IMR-90 (cell line): ENCODE results near the gene ARHGEF6. TPM values are rescaled to one million over a fixed set of nuclear protein-coding genes. Genes with fewer than 3 reads are reported as not detected.

Experiments used
- ATAC-seq: fragments of 200-7000 bp; cut with Tn5 transposase; 2 replicates; pipeline ENCODE4 v1.9.1; 2020; ENCODE audit warnings: low read depth, mild to moderate bottlenecking, moderate library complexity
- BruUV-seq: library from RNA; stranded (reverse); fragments of 400-500 nt; replicated peaks from 2 replicates; lab custom pipeline; 2021; lab: Mats Ljungman, UMichigan
- CTCF ChIA-PET: fragments of 300-600 bp; formaldehyde crosslinking; extraction: SDS; loops from one replicate; lab custom pipeline; 2021; ENCODE audit warnings: antibody characterized with exemption; lab: Yijun Ruan, JAX
- POLR2A ChIA-PET: fragments of 300-600 bp; sonication (Branson Sonifier 250); formaldehyde crosslinking; loops from one replicate; lab custom pipeline; 2022; ENCODE audit warnings: antibody characterized with exemption; ENCODE audit not compliant: unreplicated experiment; lab: Charles Lee
- DNase-seq: peaks from one replicate; pipeline ENCODE4 v3.0.0; 2013
- H2AFZ ChIP-seq: replicated peaks from 2 replicates; pipeline ENCODE3; 2013; ENCODE audit warnings: low read length, mild to moderate bottlenecking; ENCODE audit not compliant: poor library complexity
- H2AK5ac ChIP-seq: 2 replicates; pipeline ENCODE4 v1.6.1; 2013; ENCODE audit warnings: low read depth, low read length, inconsistent platforms
- H2AK9ac ChIP-seq: replicated peaks from 2 replicates; pipeline ENCODE3; 2013; ENCODE audit warnings: mild to moderate bottlenecking, low read depth, low read length, moderate library complexity; ENCODE audit not compliant: poor library complexity
- H2BK120ac ChIP-seq: 2 replicates; pipeline ENCODE4 v1.6.1; 2013; ENCODE audit warnings: low read depth, low read length, inconsistent platforms
- H2BK15ac ChIP-seq: 3 replicates; pipeline ENCODE4 v1.6.1; 2013; ENCODE audit warnings: low read depth, low read length, inconsistent platforms
- H2BK20ac ChIP-seq: 2 replicates; pipeline ENCODE4 v1.6.1; 2013; ENCODE audit warnings: low read depth, mild to moderate bottlenecking, inconsistent platforms, low read length, moderate library complexity
- H2BK5ac ChIP-seq: 2 replicates; pipeline ENCODE4 v1.6.1; 2013; ENCODE audit warnings: mild to moderate bottlenecking, low read depth, low read length, inconsistent platforms; ENCODE audit not compliant: poor library complexity, severe bottlenecking
- H3K14ac ChIP-seq: replicated peaks from 2 replicates; pipeline ENCODE4 v1.6.1; 2013; ENCODE audit warnings: low read depth, low read length, inconsistent platforms
- H3K18ac ChIP-seq: 2 replicates; pipeline ENCODE4 v1.6.1; 2013; ENCODE audit warnings: low read depth, low read length, control low read depth
- H3K23ac ChIP-seq: 2 replicates; pipeline ENCODE4 v1.6.1; 2013; ENCODE audit warnings: low read depth, low read length, inconsistent platforms
- H3K27ac ChIP-seq: 2 replicates; pipeline ENCODE4 v1.5.1; 2013; ENCODE audit warnings: mild to moderate bottlenecking, control low read depth, low read length; ENCODE audit not compliant: insufficient read depth
- H3K27me3 ChIP-seq: 2 replicates; pipeline ENCODE4 v1.6.1; 2013; ENCODE audit warnings: low read length; ENCODE audit not compliant: control insufficient read depth, insufficient read depth
- H3K36me3 ChIP-seq: 2 replicates; pipeline ENCODE4 v1.6.1; 2013; ENCODE audit warnings: low read length, mixed read lengths; ENCODE audit not compliant: control insufficient read depth, insufficient read depth
- H3K4ac ChIP-seq: 2 replicates; pipeline ENCODE4 v1.6.1; 2013; ENCODE audit warnings: low read depth, low read length, inconsistent platforms
- H3K4me1 ChIP-seq: 2 replicates; pipeline ENCODE4 v1.6.1; 2013; ENCODE audit warnings: low read length, mixed read lengths; ENCODE audit not compliant: control insufficient read depth, insufficient read depth
- H3K4me2 ChIP-seq: 2 replicates; pipeline ENCODE4 v1.6.1; 2013; ENCODE audit warnings: low read depth, mild to moderate bottlenecking, control low read depth, low read length, moderate library complexity
- H3K4me3 ChIP-seq: 2 replicates; pipeline ENCODE4 v1.5.1; 2013; ENCODE audit warnings: low read depth, mild to moderate bottlenecking, control low read depth, low read length, moderate library complexity; ENCODE audit not compliant: insufficient read depth
- H3K56ac ChIP-seq: 2 replicates; pipeline ENCODE4 v1.6.1; 2013; ENCODE audit warnings: low read length, inconsistent platforms; ENCODE audit not compliant: insufficient read depth; ENCODE audit errors: extremely low read depth
- H3K79me1 ChIP-seq, 2 experiments: 2 replicates each; pipeline ENCODE4 v1.6.1; 2013; ENCODE audit warnings: low read length in 2 of 2, inconsistent platforms in 1 of 2, low read depth in 1 of 2
- H3K9ac ChIP-seq: 2 replicates; pipeline ENCODE4 v1.6.1; 2013; ENCODE audit warnings: low read depth, low read length, control low read depth
- H3K9me1 ChIP-seq: 2 replicates; pipeline ENCODE4 v1.6.1; 2013; ENCODE audit warnings: low read length, inconsistent platforms; ENCODE audit not compliant: insufficient read depth
- H3K9me3 ChIP-seq: 2 replicates; pipeline ENCODE4 v1.6.1; 2013; ENCODE audit warnings: low read length; ENCODE audit not compliant: control insufficient read depth, insufficient read depth
- H4K20me1 ChIP-seq: 2 replicates; pipeline ENCODE4 v1.6.1; 2013; ENCODE audit warnings: low read length, inconsistent platforms; ENCODE audit not compliant: insufficient read depth
- H4K5ac ChIP-seq: 2 replicates; pipeline ENCODE4 v1.6.1; 2013; ENCODE audit warnings: mild to moderate bottlenecking, low read depth, low read length, control low read depth
- H4K8ac ChIP-seq, 2 experiments: 2 replicates each; pipeline ENCODE4 v1.6.1; 2013; ENCODE audit warnings: low read depth in 2 of 2, low read length in 2 of 2, control low read depth in 1 of 2, inconsistent platforms in 1 of 2
- H4K91ac ChIP-seq: 2 replicates; pipeline ENCODE4 v1.6.1; 2013; ENCODE audit warnings: low read depth, low read length, inconsistent platforms; ENCODE audit not compliant: insufficient read depth
- CEBPB ChIP-seq: IDR thresholded peaks from 2 replicates; pipeline ENCODE4 v1.6.1; 2012; ENCODE audit warnings: low read depth, low read length, improper control_type of control experiment
- WGBS, 2 experiments: methylation state at CpG; one replicate each; pipeline versions ENCODE4 v1.1.5 to v1.1.7; 2013; ENCODE audit warnings: missing lambda C conversion rate in 2 of 2; ENCODE audit not compliant: insufficient read length in 1 of 2; ENCODE audit errors: extremely low coverage in 2 of 2; 5-methylcytosine and 5-hydroxymethylcytosine counted together
- dilution Hi-C: fragments of 300-500 bp; cut with HindIII; formaldehyde crosslinking; loops from one replicate; pipeline ENCODE4 v1.14.3; 2018; ENCODE audit warnings: low sequenced_read_pairs; ENCODE audit not compliant: unreplicated experiment
- in situ Hi-C: fragments of 300-500 bp; cut with MboI; formaldehyde crosslinking; loops from 3 replicates; pipeline ENCODE4 v1.14.3; 2019; ENCODE audit warnings: low sequenced_read_pairs, inconsistent platforms, mixed read lengths
- intact Hi-C: fragments of 100-400 bp; cut with micrococcal nuclease; formaldehyde crosslinking; loops from 2 replicates; pipeline ENCODE4 v1.10.0; 2022
- polyA plus RNA-seq, 3 experiments: library from polyadenylated mRNA; depleted of rRNA; stranded (reverse); fragments of >200 nt; gene quantifications; 2 replicates each; pipeline ENCODE4 v1.2.3, GENCODE V29; 2012; ENCODE audit warnings: low replicate concordance in 1 of 3
- total RNA-seq: library from RNA; depleted of rRNA; stranded (reverse); fragments of >200 nt; gene quantifications from 2 replicates; pipeline ENCODE4 v1.2.3, GENCODE V29; 2012
- TF ChIP-seq, protein P1 (sequence below): fragments of 150-350 bp; IDR thresholded peaks from 2 replicates; pipeline ENCODE4 v1.6.1; 2016; ENCODE audit warnings: low read depth, mild to moderate bottlenecking, low read length, moderate library complexity, borderline replicate concordance

The ARHGEF6 gene
- total and polyA plus RNA-seq, 2 of the 4 experiments (the other 2 are of a cell fraction), result 2.1 to 2.7 TPM

DNA sequence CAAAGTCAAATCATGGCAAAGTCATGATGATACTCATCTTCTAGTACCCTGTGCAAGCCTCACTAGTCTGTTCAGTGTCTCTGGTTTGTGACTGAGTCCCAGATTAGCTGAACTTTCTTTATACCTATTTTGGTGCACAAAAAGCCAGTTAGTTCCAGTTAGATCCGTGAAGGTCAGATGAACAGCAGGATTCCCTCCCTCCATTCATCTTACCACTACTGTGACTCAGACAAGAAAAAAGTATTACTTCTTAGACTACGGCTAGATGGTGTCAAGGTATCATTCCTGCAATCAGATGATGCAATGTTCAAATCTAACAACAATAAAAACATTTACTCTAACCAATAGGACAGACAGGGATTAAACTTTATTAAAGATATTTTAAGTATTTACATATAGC, 30.4 kb downstream of the ARHGEF6 start:
- BruUV-seq, result no TSS peak
- Histone ChIP-seq H4K20me1 (no peaks in the 10 kb centered on the region), H2BK120ac (no peak overlapping the region), H2AK9ac (no peak overlapping the region), H4K8ac (no peak overlapping the region), H3K4me2 (no peak overlapping the region), H2AFZ (no peak overlapping the region), H3K4ac (no peak overlapping the region), H3K14ac (no peak overlapping the region), H2BK5ac (no peak overlapping the region), H2BK20ac (no peak overlapping the region), H3K36me3 (no peaks in the 10 kb centered on the region), H3K27ac (no peak overlapping the region), H4K91ac (no peak overlapping the region), H3K4me1 (no peaks in the 10 kb centered on the region; the same call in 1 of the 2 replicates), H4K5ac (no peak overlapping the region), H3K56ac (no peak overlapping the region), H3K79me1 (no peaks in the 10 kb centered on the region), H3K4me3 (no peak overlapping the region), H3K9me1 (no peaks in the 10 kb centered on the region), H2BK15ac (no peak overlapping the region), H3K23ac (no peak overlapping the region), H3K18ac (no peak overlapping the region), H3K27me3 (peaks cover 1% of the 10 kb centered on the region; the same call in 1 of the 2 replicates), H3K9me3 (no peaks in the 10 kb centered on the region), H2AK5ac (no peak overlapping the region), H3K9ac (no peak overlapping the region)
- in situ Hi-C loops (no loop called here), dilution Hi-C loops (no loop called here), intact Hi-C loops (no loop called here)
- DNase-seq (no peak), ATAC-seq (no peak)
- ChIA-PET POLR2A (no interaction called here), CTCF (no interaction called here)
- WGBS, 2 experiments, result no CpG with 5 or more reads among the region's 2 CpGs
- TF ChIP-seq, protein P1, sequence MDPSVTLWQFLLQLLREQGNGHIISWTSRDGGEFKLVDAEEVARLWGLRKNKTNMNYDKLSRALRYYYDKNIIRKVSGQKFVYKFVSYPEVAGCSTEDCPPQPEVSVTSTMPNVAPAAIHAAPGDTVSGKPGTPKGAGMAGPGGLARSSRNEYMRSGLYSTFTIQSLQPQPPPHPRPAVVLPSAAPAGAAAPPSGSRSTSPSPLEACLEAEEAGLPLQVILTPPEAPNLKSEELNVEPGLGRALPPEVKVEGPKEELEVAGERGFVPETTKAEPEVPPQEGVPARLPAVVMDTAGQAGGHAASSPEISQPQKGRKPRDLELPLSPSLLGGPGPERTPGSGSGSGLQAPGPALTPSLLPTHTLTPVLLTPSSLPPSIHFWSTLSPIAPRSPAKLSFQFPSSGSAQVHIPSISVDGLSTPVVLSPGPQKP, result no peak
- TF ChIP-seq CEBPB, result peak; percentile 38; the same call in 1 of the 2 replicates
